MM.1S (cell line): ENCODE data around the gene FAF1.

Source experiments
- EZH2 ChIP-seq: fragments of 300-600 bp; sonication (generic); optimal IDR thresholded peaks from 2 replicates; pipeline ENCODE3; 2017; ENCODE audit warnings: low read depth, mild to moderate bottlenecking, antibody characterized with exemption, low read length, mixed read lengths
- EZH2phosphoT487 ChIP-seq: fragments of 300-600 bp; sonication (generic); IDR thresholded peaks from 2 replicates; pipeline ENCODE4 v1.6.1; 2018; ENCODE audit warnings: antibody characterized with exemption, low read length
- TF ChIP-seq, protein P1 (sequence below): fragments of 300-600 bp; sonication (generic); IDR thresholded peaks from 2 replicates; pipeline ENCODE4 v1.5.1; 2016; ENCODE audit warnings: antibody characterized with exemption, low read length, mixed read lengths

DNA sequence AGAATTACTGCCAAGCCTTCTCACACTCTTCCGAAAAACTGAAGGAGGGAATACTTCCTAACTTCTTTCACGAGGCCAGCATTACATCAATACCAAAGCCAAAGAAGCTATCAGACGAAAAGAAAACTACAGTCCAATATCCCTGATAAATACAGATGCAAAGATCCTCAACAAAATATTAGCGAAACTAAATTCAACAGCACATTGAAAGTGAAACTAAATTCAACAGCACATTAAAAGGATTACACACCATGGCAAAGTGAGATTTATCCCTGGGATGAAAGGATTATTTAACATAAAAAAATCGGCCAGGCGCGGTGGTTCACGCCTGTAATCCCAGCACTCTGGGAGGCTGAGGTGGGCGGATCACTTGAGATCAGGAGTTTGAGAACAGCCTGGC, 176.8 kb downstream of the FAF1 start:
- TF ChIP-seq, protein P1, sequence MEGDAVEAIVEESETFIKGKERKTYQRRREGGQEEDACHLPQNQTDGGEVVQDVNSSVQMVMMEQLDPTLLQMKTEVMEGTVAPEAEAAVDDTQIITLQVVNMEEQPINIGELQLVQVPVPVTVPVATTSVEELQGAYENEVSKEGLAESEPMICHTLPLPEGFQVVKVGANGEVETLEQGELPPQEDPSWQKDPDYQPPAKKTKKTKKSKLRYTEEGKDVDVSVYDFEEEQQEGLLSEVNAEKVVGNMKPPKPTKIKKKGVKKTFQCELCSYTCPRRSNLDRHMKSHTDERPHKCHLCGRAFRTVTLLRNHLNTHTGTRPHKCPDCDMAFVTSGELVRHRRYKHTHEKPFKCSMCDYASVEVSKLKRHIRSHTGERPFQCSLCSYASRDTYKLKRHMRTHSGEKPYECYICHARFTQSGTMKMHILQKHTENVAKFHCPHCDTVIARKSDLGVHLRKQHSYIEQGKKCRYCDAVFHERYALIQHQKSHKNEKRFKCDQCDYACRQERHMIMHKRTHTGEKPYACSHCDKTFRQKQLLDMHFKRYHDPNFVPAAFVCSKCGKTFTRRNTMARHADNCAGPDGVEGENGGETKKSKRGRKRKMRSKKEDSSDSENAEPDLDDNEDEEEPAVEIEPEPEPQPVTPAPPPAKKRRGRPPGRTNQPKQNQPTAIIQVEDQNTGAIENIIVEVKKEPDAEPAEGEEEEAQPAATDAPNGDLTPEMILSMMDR = no peak
- TF ChIP-seq EZH2phosphoT487 (no peak), EZH2 (no peak)
